Measurements from ENCODE around the gene FOS. TPM values are rescaled to one million over a fixed set of nuclear protein-coding genes. Genes with fewer than 3 reads are reported as not detected.
A peak's percentile ranks its signal among the peaks of the same experiment; 100 is the strongest.

FOS gene
- total and polyA plus RNA-seq, 2 of the 4 experiments (the other 2 are of a cell fraction), result 53.6 to 171 TPM

- Histone ChIP-seq H2BK5ac (ENCODE audit: low read depth, low read length, poor library complexity, severe bottlenecking) (no peak overlapping the region), H3K27ac (ENCODE audit: insufficient read depth, low read length) (no peak overlapping the region), H3K9me3 (ENCODE audit: control insufficient read depth, insufficient read depth, low read length) (no peaks in the 10 kb centered on the region), H4K5ac (ENCODE audit: low read depth, low read length) (no peak overlapping the region), H3K14ac (replicated peaks; ENCODE audit: low read depth, low read length) (no peak overlapping the region), H2BK20ac (ENCODE audit: low read depth, low read length) (no peak overlapping the region), H2BK15ac (ENCODE audit: low read depth, low read length) (no peak overlapping the region), H3K23ac (ENCODE audit: low read depth, low read length) (no peak overlapping the region), H4K8ac (ENCODE audit: low read depth in 2 of 2, low read length in 2 of 2) (no peak overlapping the region), H2BK120ac (ENCODE audit: low read depth, low read length) (no peak overlapping the region), H2AK9ac (replicated peaks; ENCODE audit: low read depth, low read length, poor library complexity) (no peak overlapping the region), H3K9ac (ENCODE audit: low read depth, low read length) (no peak overlapping the region), H2AK5ac (ENCODE audit: low read depth, low read length) (no peak overlapping the region), H3K56ac (ENCODE audit: extremely low read depth, insufficient read depth, low read length) (no peak overlapping the region), H3K36me3 (ENCODE audit: control insufficient read depth, insufficient read depth, low read length) (no peaks in the 10 kb centered on the region), H3K4me1 (ENCODE audit: control insufficient read depth, insufficient read depth, low read length) (no peaks in the 10 kb centered on the region), H4K91ac (ENCODE audit: insufficient read depth, low read depth, low read length) (no peak overlapping the region), H2AFZ (replicated peaks; ENCODE audit: low read length, poor library complexity) (peak overlapping the region; percentile 4), H3K4ac (ENCODE audit: low read depth, low read length) (no peak overlapping the region; the same call in 1 of the 2 replicates), H3K9me1 (ENCODE audit: insufficient read depth, low read length) (no peaks in the 10 kb centered on the region), H3K18ac (ENCODE audit: low read depth, low read length) (no peak overlapping the region), H4K20me1 (ENCODE audit: insufficient read depth, low read length) (no peaks in the 10 kb centered on the region), H3K4me2 (ENCODE audit: low read depth, low read length) (no peak overlapping the region), H3K79me1 (ENCODE audit: low read depth in 1 of 2, low read length in 2 of 2) (no peaks in the 10 kb centered on the region), H3K4me3 (ENCODE audit: insufficient read depth, low read depth, low read length) (no peak overlapping the region), H3K27me3 (ENCODE audit: control insufficient read depth, insufficient read depth, low read length) (no peaks in the 10 kb centered on the region)
- CTCF ChIA-PET, result interaction anchor here (0.6 kb wide), 2 partner anchors 21 to 405 kb away, joined by 3 to 4 read pairs; no protein-coding TSS in a partner anchor
- no peak for TF ChIP-seq RFX5 (IDR thresholded peaks at IDR 0.05; ENCODE audit: low read depth, low read length)
- 0 out of 2 replicates have a peak, but pooled peaks have one; percentile 7 for TF ChIP-seq CEBPB (IDR thresholded peaks at IDR 0.05; ENCODE audit: low read depth, low read length)
- ATAC-seq (ENCODE audit: low read depth) (no peak), DNase-seq (no peak)
- in situ Hi-C loops (cut with MboI; ENCODE audit: low sequenced_read_pairs), result loop anchor here (5.0 to 10.0 kb wide), 2 partner anchors 169 to 387 kb away; no protein-coding TSS in a partner anchor
- intact Hi-C loops (cut with micrococcal nuclease), result no loop called here
- no TSS peak for BruUV-seq (replicated peaks)
- WGBS, 2 experiments (ENCODE audit: extremely low coverage in 2 of 2, insufficient read length in 1 of 2), result 68 to 100% methylated on average over 1 to 5 of the region's 9 CpGs
- POLR2A ChIA-PET (ENCODE audit: unreplicated experiment), result no interaction called here
- dilution Hi-C loops (cut with HindIII; ENCODE audit: low sequenced_read_pairs, unreplicated experiment), result loop anchor here (25.0 kb wide), 1 partner anchor 164 kb away; the partner anchor contains the start of gene NEK9
These were observed 23.2 kb downstream of the FOS start for GRCh38 chr14:75301666-75302325.

All from IMR-90 (cell line).